ENCODE results near the gene XRCC5.

- no peak for TF ChIP-seq CTCF (IDR thresholded peaks at IDR 0.05)
- TF ChIP-seq EZH2phosphoT487 (IDR thresholded peaks at IDR 0.05): no peak
- no peak for TF ChIP-seq EZH2 (IDR thresholded peaks at IDR 0.05)
Measured at GRCh38 chr2:216179015-216179414, 69.9 kb downstream of the XRCC5 start.

All from neural progenitor cell (in vitro differentiated cells).